Ishikawa (cell line): Measurements from ENCODE around the gene EBP.

ENCODE experiments used
- EP300 ChIP-seq: IDR thresholded peaks from 2 replicates; pipeline ENCODE4 v1.6.1; 2012; ENCODE audit warnings: borderline replicate concordance
- FOXM1 ChIP-seq: IDR thresholded peaks from 2 replicates; pipeline ENCODE4 v1.6.1; 2012; ENCODE audit warnings: low read depth, borderline replicate concordance
- NFIC ChIP-seq: IDR thresholded peaks from 2 replicates; pipeline ENCODE4 v1.6.1; 2012
- REST ChIP-seq: IDR thresholded peaks from 2 replicates; pipeline ENCODE4 v1.6.1; 2012; ENCODE audit warnings: low read depth, mild to moderate bottlenecking
- TAF1 ChIP-seq: IDR thresholded peaks from 2 replicates; pipeline ENCODE4 v1.6.1; 2012; ENCODE audit warnings: low read depth, mild to moderate bottlenecking
- USF1 ChIP-seq: IDR thresholded peaks from 2 replicates; pipeline ENCODE4 v1.6.1; 2012
- YY1 ChIP-seq: IDR thresholded peaks from 2 replicates; pipeline ENCODE4 v1.6.1; 2012; ENCODE audit warnings: low read depth

GRCh38 chrX:48575642-48576041 lies 54.0 kb downstream of the EBP start:
- TF ChIP-seq REST = no peak
- no peak for TF ChIP-seq USF1
- TF ChIP-seq FOXM1 = no peak
- TF ChIP-seq EP300 = no peak
- TF ChIP-seq TAF1 = no peak
- TF ChIP-seq NFIC = no peak
- TF ChIP-seq YY1 = no peak
